K562 (cell line): ENCODE measurements around the gene EYA3.

Source experiments
- ATF7 ChIP-seq: fragments of 450-650 bp; IDR thresholded peaks from 2 replicates; pipeline ENCODE4 v1.7.1; 2014; ENCODE audit warnings: mild to moderate bottlenecking, moderate library complexity
- CTCF ChIP-seq, 3 experiments: IDR thresholded peaks in 2 of 3; conservative IDR thresholded peaks in 1 of 3; 2 replicates each; pipeline ENCODE4 v1.5.1; 2011 to 2012; ENCODE audit warnings: low read length in 3 of 3, mild to moderate bottlenecking in 3 of 3, control low read depth in 2 of 3, improper control_type of control experiment in 1 of 3, inconsistent platforms in 1 of 3, low read depth in 1 of 3, mixed read lengths in 1 of 3, moderate library complexity in 1 of 3; ENCODE audit not compliant: insufficient read depth in 2 of 3
- GABPB1 ChIP-seq: sonication (generic); formaldehyde crosslinking; IDR thresholded peaks from 2 replicates; pipeline ENCODE4 v1.8.0; 2022; ENCODE audit warnings: mild to moderate bottlenecking, missing genetic modification reagents
- MYNN ChIP-seq, 2 experiments: sonication (generic); formaldehyde crosslinking in 1 of 2; IDR thresholded peaks; 2 replicates each; pipeline versions ENCODE4 v1.5.0 to v1.6.1; 2016 to 2020; ENCODE audit warnings: antibody characterized with exemption in 1 of 2, missing genetic modification reagents in 1 of 2
- NFRKB ChIP-seq: fragments of 450-650 bp; IDR thresholded peaks from 2 replicates; pipeline ENCODE4 v1.6.1; 2016; ENCODE audit warnings: low read depth
- NRF1 ChIP-seq, 2 experiments: fragments of 450-650 bp; IDR thresholded peaks in 1 of 2; conservative IDR thresholded peaks in 1 of 2; 2 replicates each; pipeline ENCODE4 v1.6.1; 2014; ENCODE audit warnings: mild to moderate bottlenecking in 2 of 2
- POU5F1 ChIP-seq: fragments of 150-350 bp; IDR thresholded peaks from 2 replicates; pipeline ENCODE4 v1.6.1; 2014; ENCODE audit warnings: borderline replicate concordance, low read length, low read depth, mild to moderate bottlenecking; ENCODE audit not compliant: partially characterized antibody
- PRDM10 ChIP-seq: fragments of 450-650 bp; IDR thresholded peaks from 2 replicates; pipeline ENCODE4 v1.6.1; 2018; ENCODE audit not compliant: partially characterized antibody
- RAD51 ChIP-seq: fragments of 450-650 bp; IDR thresholded peaks from 2 replicates; pipeline ENCODE4 v1.7.1; 2016; ENCODE audit warnings: low read depth, mild to moderate bottlenecking, borderline replicate concordance
- SNRNP70 ChIP-seq: fragments of 200-400 bp; formaldehyde crosslinking; optimal IDR thresholded peaks from 2 replicates; pipeline ENCODE3; 2017; ENCODE audit warnings: low read depth, low read length
- TAL1 ChIP-seq: fragments of 450-650 bp; IDR thresholded peaks from 2 replicates; pipeline ENCODE4 v1.6.1; 2016; ENCODE audit warnings: mild to moderate bottlenecking
- TCF7 ChIP-seq: sonication (generic); IDR thresholded peaks from 2 replicates; pipeline ENCODE4 v1.6.1; 2016; ENCODE audit warnings: antibody characterized with exemption, borderline replicate concordance

GRCh38 chr1:28129150-28129549, 40.7 kb upstream of the EYA3 start:
- TF ChIP-seq GABPB1 (no peak), CTCF (IDR thresholded peaks at IDR 0.05 in 2 of 3, conservative IDR thresholded peaks at IDR 0.05 in 1 of 3; ENCODE audit: insufficient read depth in 2 of 3, low read depth in 1 of 3, low read length in 3 of 3) (no peak), ATF7 (no peak), PRDM10 (no peak), TCF7 (no peak), NFRKB (no peak), TAL1 (no peak), RAD51 (no peak), MYNN (IDR thresholded peaks at IDR 0.05) (no peak), MYNN (CRISPR knock-in tag; IDR thresholded peaks at IDR 0.05) (no peak), POU5F1 (no peak), NRF1 (conservative IDR thresholded peaks at IDR 0.05 in 1 of 2, IDR thresholded peaks at IDR 0.05 in 1 of 2) (no peak), SNRNP70 (no peak)
